Upper lobe of right lung (tissue), 1 donor: Measurements from ENCODE around the gene CBR3. TPM values are rescaled to one million over a fixed set of nuclear protein-coding genes. Genes with fewer than 3 reads are reported as not detected.
"Not testable (repeated sequence)": the region's sequence is repeated elsewhere in the genome, so short reads cannot be mapped to it uniquely, and the experiment has no call there.

Source experiments
- ATAC-seq: fragments of 200-7000 bp; cut with Tn5 transposase; one replicate; pipeline ENCODE4 v1.9.1; 2020; ENCODE audit warnings: mild to moderate bottlenecking, moderate library complexity
- DNase-seq: peaks from one replicate; pipeline ENCODE4 v3.0.0-alpha.2; 2020
- H3K27ac ChIP-seq: fragments of 200-600 bp; one replicate; pipeline ENCODE4 v1.8.0; 2022
- H3K27me3 ChIP-seq: fragments of 200-600 bp; one replicate; pipeline ENCODE4 v1.8.0; 2022; ENCODE audit warnings: mild to moderate bottlenecking
- H3K36me3 ChIP-seq: fragments of 200-600 bp; one replicate; pipeline ENCODE4 v1.8.0; 2022
- H3K4me1 ChIP-seq: fragments of 200-600 bp; one replicate; pipeline ENCODE4 v1.8.0; 2022
- H3K4me3 ChIP-seq: fragments of 200-600 bp; one replicate; pipeline ENCODE4 v1.8.0; 2022; ENCODE audit warnings: mild to moderate bottlenecking
- H3K9me3 ChIP-seq: fragments of 200-600 bp; one replicate; pipeline ENCODE4 v1.8.0; 2022
- CTCF ChIP-seq: fragments of 200-600 bp; IDR thresholded peaks from one replicate; pipeline ENCODE4 v1.8.0; 2022; ENCODE audit warnings: antibody characterized with exemption
- intact Hi-C: fragments of 100-400 bp; cut with DNase I; formaldehyde crosslinking; loops from one replicate; pipeline ENCODE4 v1.11.0; 2022
- total RNA-seq: library from RNA; stranded (reverse); fragmentation: NEBNext Ultra II Directional; extraction: Animal tissue kit (Norgen Biotek cat#: 25700); gene quantifications from one replicate; pipeline ENCODE4 v1.2.1, GENCODE V29; 2021
- donor health status: DM: no; HTN: yes; CAD: no; lungs with severe emphysema.

The CBR3 gene
- total RNA-seq, 1 donor from 2014 or later: 4.1 TPM

GRCh38 chr21:36096398-36097290 lies 38.2 kb upstream of the CBR3 start:
- Histone ChIP-seq H3K27me3 (no peaks in the 10 kb centered on the region), H3K27ac (no peak overlapping the region), H3K9me3 (no peaks in the 10 kb centered on the region), H3K4me1 (no peaks in the 10 kb centered on the region), H3K4me3 (no peak overlapping the region), H3K36me3 (no peaks in the 10 kb centered on the region)
- ATAC-seq (no peak), DNase-seq (no peak)
- intact Hi-C loops: no loop called here
- no peak for TF ChIP-seq CTCF

- no peaks in the 10 kb centered on the region for H3K9me3 ChIP-seq
- no peaks in the 10 kb centered on the region for H3K4me1 ChIP-seq
- no peaks in the 10 kb centered on the region for H3K36me3 ChIP-seq
- no peaks in the 10 kb centered on the region for H3K27me3 ChIP-seq
- DNase-seq (no peak), ATAC-seq (no peak)
- TF ChIP-seq CTCF: no peak
- intact Hi-C loops: no loop called here
- H3K4me3 ChIP-seq: no peak overlapping the region
- H3K27ac ChIP-seq: no peak overlapping the region
These were observed 37.3 kb upstream of the CBR3 start for GRCh38 chr21:36097427-36098181.

- Histone ChIP-seq H3K27ac (no peak overlapping the region), H3K36me3 (no peaks in the 10 kb centered on the region), H3K4me1 (no peaks in the 10 kb centered on the region), H3K4me3 (no peak overlapping the region), H3K9me3 (no peaks in the 10 kb centered on the region), H3K27me3 (no peaks in the 10 kb centered on the region)
- ATAC-seq: no peak
- no peak for TF ChIP-seq CTCF
- no peak for DNase-seq
- intact Hi-C loops: no loop called here
These were observed 36.7 kb upstream of the CBR3 start for GRCh38 chr21:36098182-36098532.

- intact Hi-C loops: no loop called here
- TF ChIP-seq CTCF: no peak
- no peak overlapping the region for H3K4me3 ChIP-seq
- no peaks in the 10 kb centered on the region for H3K27me3 ChIP-seq
- H3K9me3 ChIP-seq: no peaks in the 10 kb centered on the region
- no peak for ATAC-seq
- no peaks in the 10 kb centered on the region for H3K36me3 ChIP-seq
- no peak overlapping the region for H3K27ac ChIP-seq
- no peaks in the 10 kb centered on the region for H3K4me1 ChIP-seq
- DNase-seq: no peak
These were observed 35.9 kb upstream of the CBR3 start for GRCh38 chr21:36099000-36099399.

- intact Hi-C loops, ATAC-seq, H3K27ac ChIP-seq, H3K4me1 ChIP-seq, H3K27me3 ChIP-seq, DNase-seq, H3K4me3 ChIP-seq, H3K9me3 ChIP-seq, H3K36me3 ChIP-seq: not testable (repeated sequence)
These were observed 35.1 kb upstream of the CBR3 start for GRCh38 chr21:36099695-36100211.
